ENCODE data around the gene SATB2.

The SATB2 gene

DNA sequence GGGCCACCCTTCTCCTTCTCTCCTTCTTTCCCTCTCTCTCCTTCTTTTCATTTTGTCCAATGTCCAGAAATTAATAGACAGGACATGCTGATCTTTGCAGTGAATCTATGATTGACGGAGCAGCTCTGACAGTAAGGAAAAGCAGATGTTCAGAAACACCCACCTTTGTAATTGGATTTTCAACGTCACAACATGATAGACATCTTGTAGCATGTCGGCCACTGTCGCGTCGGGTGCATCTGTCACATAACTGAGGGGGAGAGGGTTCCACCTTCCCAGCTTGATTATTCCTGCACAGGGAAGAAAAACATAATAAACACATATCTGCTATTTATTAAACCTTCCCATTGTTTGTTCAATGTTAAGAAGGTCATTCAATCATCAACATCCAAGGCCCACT, 76.2 kb downstream of the SATB2 start:
- TF ChIP-seq, protein P1, sequence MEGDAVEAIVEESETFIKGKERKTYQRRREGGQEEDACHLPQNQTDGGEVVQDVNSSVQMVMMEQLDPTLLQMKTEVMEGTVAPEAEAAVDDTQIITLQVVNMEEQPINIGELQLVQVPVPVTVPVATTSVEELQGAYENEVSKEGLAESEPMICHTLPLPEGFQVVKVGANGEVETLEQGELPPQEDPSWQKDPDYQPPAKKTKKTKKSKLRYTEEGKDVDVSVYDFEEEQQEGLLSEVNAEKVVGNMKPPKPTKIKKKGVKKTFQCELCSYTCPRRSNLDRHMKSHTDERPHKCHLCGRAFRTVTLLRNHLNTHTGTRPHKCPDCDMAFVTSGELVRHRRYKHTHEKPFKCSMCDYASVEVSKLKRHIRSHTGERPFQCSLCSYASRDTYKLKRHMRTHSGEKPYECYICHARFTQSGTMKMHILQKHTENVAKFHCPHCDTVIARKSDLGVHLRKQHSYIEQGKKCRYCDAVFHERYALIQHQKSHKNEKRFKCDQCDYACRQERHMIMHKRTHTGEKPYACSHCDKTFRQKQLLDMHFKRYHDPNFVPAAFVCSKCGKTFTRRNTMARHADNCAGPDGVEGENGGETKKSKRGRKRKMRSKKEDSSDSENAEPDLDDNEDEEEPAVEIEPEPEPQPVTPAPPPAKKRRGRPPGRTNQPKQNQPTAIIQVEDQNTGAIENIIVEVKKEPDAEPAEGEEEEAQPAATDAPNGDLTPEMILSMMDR (conservative IDR thresholded peaks at IDR 0.05; ENCODE audit: low read length): no peak
- no peak for DNase-seq (ENCODE audit: low read depth)

GRCh38 chr2:199378948-199379650, 78.6 kb downstream of the SATB2 start:
- TF ChIP-seq, protein P1 (conservative IDR thresholded peaks at IDR 0.05; ENCODE audit: low read length): no peak
- no peak overlapping the region for H3K4me3 ChIP-seq (ENCODE audit: low read length)
- peak; percentile 40 for DNase-seq (ENCODE audit: low read depth)

More for the DNA sequence above, 76.2 kb downstream of the SATB2 start:
- no peak overlapping the region for H3K4me3 ChIP-seq (ENCODE audit: low read length)

GRCh38 chr2:199370150-199370780, 87.5 kb downstream of the SATB2 start:
- no peak overlapping the region for H3K4me3 ChIP-seq (ENCODE audit: low read length)
- peak; percentile 47 for DNase-seq (ENCODE audit: low read depth)
- TF ChIP-seq, protein P1 (conservative IDR thresholded peaks at IDR 0.05; ENCODE audit: low read length): no peak

GRCh38 chr2:199366406-199366805, 91.3 kb downstream of the SATB2 start:
- DNase-seq (ENCODE audit: low read depth): no peak
- TF ChIP-seq, protein P1 (conservative IDR thresholded peaks at IDR 0.05; ENCODE audit: low read length): no peak
- H3K4me3 ChIP-seq (ENCODE audit: low read length): no peak overlapping the region

- no peak for DNase-seq (ENCODE audit: low read depth)
- no peak overlapping the region for H3K4me3 ChIP-seq (ENCODE audit: low read length)
- TF ChIP-seq, protein P1 (conservative IDR thresholded peaks at IDR 0.05; ENCODE audit: low read length): no peak
Measured at GRCh38 chr2:199364153-199364552, 93.6 kb downstream of the SATB2 start.

DNA sequence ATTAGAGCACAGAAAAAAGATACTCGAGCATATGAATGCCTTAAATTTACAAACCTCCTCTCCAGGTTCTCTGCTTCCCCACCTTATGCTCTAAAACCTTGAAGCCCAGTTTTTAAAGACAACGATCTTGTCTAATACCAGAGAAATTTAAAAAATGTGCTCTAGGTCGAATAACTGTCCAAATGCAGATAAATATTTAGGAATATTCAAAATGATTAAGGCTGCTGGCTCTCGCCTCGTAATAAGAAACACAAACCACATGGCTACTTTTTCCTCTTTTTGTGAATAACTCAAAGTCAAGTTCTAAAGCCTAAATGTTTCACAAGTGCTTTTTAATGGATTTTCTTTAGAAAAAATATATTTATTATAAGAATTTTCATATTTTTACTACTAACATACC, 101.3 kb downstream of the SATB2 start:
- no peak overlapping the region for H3K4me3 ChIP-seq (ENCODE audit: low read length)
- DNase-seq (ENCODE audit: low read depth): peak; percentile 35
- TF ChIP-seq, protein P1 (conservative IDR thresholded peaks at IDR 0.05; ENCODE audit: low read length): no peak

DNA sequence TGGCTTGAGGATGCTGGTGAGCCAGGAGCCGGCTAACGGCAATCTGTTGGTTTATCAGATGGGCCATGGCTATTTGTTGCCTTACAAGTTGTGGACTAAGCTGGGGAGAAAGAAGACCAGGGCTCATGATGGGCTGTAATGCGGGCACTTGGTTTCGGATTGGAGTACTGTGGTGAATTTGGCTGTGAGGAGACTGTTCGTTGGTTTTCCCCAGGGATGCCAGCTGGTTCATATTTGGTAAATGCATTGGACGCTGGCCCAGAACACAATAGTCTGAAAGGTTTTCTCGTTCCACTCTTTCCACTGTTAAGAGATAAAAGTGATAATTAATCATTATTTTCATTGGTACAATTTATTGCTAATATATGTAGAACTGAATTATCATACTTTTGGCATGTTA, 108.9 kb downstream of the SATB2 start:
- DNase-seq (ENCODE audit: low read depth): peak; percentile 8
- TF ChIP-seq, protein P1 (conservative IDR thresholded peaks at IDR 0.05; ENCODE audit: low read length): no peak
- no peak overlapping the region for H3K4me3 ChIP-seq (ENCODE audit: low read length)

Data from AG10803 (cell line).